Endothelial cell of umbilical vein (primary cell): ENCODE results near the gene GAGE1. TPM values are rescaled to one million over a fixed set of nuclear protein-coding genes. Genes with fewer than 3 reads are reported as not detected.

Source experiments
- BruUV-seq: library from RNA; stranded (reverse); fragments of 400-500 nt; replicated peaks from 2 replicates; lab custom pipeline; 2021; lab: Mats Ljungman, UMichigan
- CTCF ChIA-PET: fragments of 300-600, 350-600 bp; sonication (Branson Sonifier 250); formaldehyde crosslinking; loops from one replicate; lab custom pipeline; 2021; ENCODE audit warnings: antibody characterized with exemption, inconsistent platforms; lab: Charles Lee
- POLR2A ChIA-PET: fragments of 300-600, 350-600 bp; sonication (Branson Sonifier 250); formaldehyde crosslinking; loops from one replicate; lab custom pipeline; 2021; ENCODE audit warnings: antibody characterized with exemption, inconsistent platforms; lab: Charles Lee
- DNase-seq: peaks from one replicate; pipeline ENCODE4 v3.0.0-alpha.2; 2011; ENCODE audit warnings: low read depth, low spot score
- FAIRE-seq: peaks from 2 replicates; lab custom pipeline; 2011; peaks lifted over from hg19 to GRCh38; lab: Jason Lieb, UNC
- H2AFZ ChIP-seq: 2 replicates; pipeline ENCODE4 v1.6.0; 2012; ENCODE audit warnings: low read depth, low read length, control low read depth, inconsistent platforms
- H3K27ac ChIP-seq: 2 replicates; pipeline ENCODE4 v1.5.1; 2011; ENCODE audit warnings: low read depth, mild to moderate bottlenecking, control low read depth, low read length, moderate library complexity; ENCODE audit not compliant: insufficient read depth
- H3K27me3 ChIP-seq, 2 experiments: 2 replicates each; pipeline versions ENCODE4 v1.6.0 to v1.6.1; 2011; ENCODE audit warnings: low read length in 2 of 2, mixed read lengths in 1 of 2; ENCODE audit not compliant: control insufficient read depth in 2 of 2, insufficient read depth in 2 of 2
- H3K36me3 ChIP-seq, 2 experiments: 2 replicates in 1 of 2; 3 replicates in 1 of 2; pipeline ENCODE4 v1.5.1; 2011; ENCODE audit warnings: low read length in 2 of 2, mild to moderate bottlenecking in 1 of 2, moderate library complexity in 1 of 2; ENCODE audit not compliant: control insufficient read depth in 2 of 2, insufficient read depth in 2 of 2; ENCODE audit errors: extremely low read depth in 1 of 2
- H3K4me1 ChIP-seq: 3 replicates; pipeline ENCODE4 v1.5.1; 2011; ENCODE audit warnings: mild to moderate bottlenecking, low read length; ENCODE audit not compliant: control insufficient read depth, insufficient read depth; ENCODE audit errors: extremely low read depth
- H3K4me2 ChIP-seq: 2 replicates; pipeline ENCODE4 v1.6.1; 2011; ENCODE audit warnings: low read length, control low read depth, mixed read lengths; ENCODE audit not compliant: insufficient read depth
- H3K4me3 ChIP-seq, 3 experiments: fragments of 200-600 bp in 1 of 3; sonication (generic), shearing (Covaris generic) in 1 of 3; replicated peaks in 1 of 3; 2 replicates each; pipeline ENCODE4 v1.5.1; 2011 to 2016; ENCODE audit warnings: control low read depth in 3 of 3, low read length in 3 of 3, mild to moderate bottlenecking in 2 of 3, inconsistent platforms in 1 of 3, low read depth in 1 of 3, moderate library complexity in 1 of 3; ENCODE audit not compliant: insufficient read depth in 1 of 3
- H3K79me2 ChIP-seq: 2 replicates; pipeline ENCODE4 v1.6.0; 2012; ENCODE audit warnings: low read length, inconsistent platforms; ENCODE audit not compliant: control insufficient read depth, insufficient read depth
- H3K9ac ChIP-seq: replicated peaks from 2 replicates; pipeline ENCODE3; 2011; ENCODE audit warnings: low read length, control low read depth; ENCODE audit not compliant: insufficient read depth; ENCODE audit errors: extremely low read depth
- H3K9me1 ChIP-seq: replicated peaks from 3 replicates; pipeline ENCODE4 v1.6.0; 2011; ENCODE audit warnings: mild to moderate bottlenecking, low read length; ENCODE audit not compliant: control insufficient read depth, insufficient read depth; ENCODE audit errors: extremely low read depth
- H3K9me3 ChIP-seq: replicated peaks from 2 replicates; pipeline ENCODE4 v1.5.1; 2012; ENCODE audit warnings: low read length, inconsistent platforms; ENCODE audit not compliant: control insufficient read depth, insufficient read depth
- H4K20me1 ChIP-seq: replicated peaks from 2 replicates; pipeline ENCODE3; 2011; ENCODE audit warnings: mild to moderate bottlenecking, low read length; ENCODE audit not compliant: control insufficient read depth, insufficient read depth; ENCODE audit errors: extremely low read depth
- CTCF ChIP-seq, 2 donors: IDR thresholded peaks; 1 replicate in 1 of 2; 2 replicates in 1 of 2; pipeline ENCODE4 v1.5.1; 2011; ENCODE audit warnings: low read length in 2 of 2, mild to moderate bottlenecking in 2 of 2, moderate library complexity in 2 of 2, control low read depth in 1 of 2, inconsistent platforms in 1 of 2, low read depth in 1 of 2; ENCODE audit not compliant: insufficient read depth in 1 of 2; ENCODE audit errors: extremely low read depth in 1 of 2
- EZH2 ChIP-seq: IDR thresholded peaks from 2 replicates; pipeline ENCODE4 v1.6.1; 2012; ENCODE audit warnings: borderline replicate concordance, low read depth, mild to moderate bottlenecking, moderate library complexity, low read length, inconsistent platforms; ENCODE audit not compliant: severe bottlenecking
- FOS ChIP-seq: IDR thresholded peaks from 2 replicates; pipeline ENCODE4 v1.6.1; 2011; ENCODE audit warnings: mild to moderate bottlenecking, low read length, moderate library complexity, borderline replicate concordance; ENCODE audit not compliant: insufficient read depth
- GATA2 ChIP-seq: IDR thresholded peaks from 2 replicates; pipeline ENCODE4 v1.7.0; 2011; ENCODE audit warnings: low read depth, mild to moderate bottlenecking, moderate library complexity, mixed read lengths, low read length; ENCODE audit not compliant: insufficient read length, insufficient read depth
- JUN ChIP-seq: IDR thresholded peaks from 2 replicates; pipeline ENCODE4 v1.6.1; 2011; ENCODE audit warnings: borderline replicate concordance, low read depth; ENCODE audit not compliant: insufficient read length, insufficient read depth
- MYC ChIP-seq: IDR thresholded peaks from one replicate; pipeline ENCODE4 v1.6.1; 2011; ENCODE audit warnings: mild to moderate bottlenecking, low read depth, low read length
- POLR2A ChIP-seq: IDR thresholded peaks from 2 replicates; pipeline ENCODE4 v1.6.1; 2012; ENCODE audit warnings: low read depth, mild to moderate bottlenecking, control low read depth, low read length
- POLR2AphosphoS5 ChIP-seq: IDR thresholded peaks from 2 replicates; pipeline ENCODE4 v1.6.1; 2012; ENCODE audit warnings: low read depth, mild to moderate bottlenecking, control low read depth, low read length, moderate library complexity; ENCODE audit not compliant: insufficient read depth
- dilution Hi-C: fragments of 300-500 bp; cut with MboI; formaldehyde crosslinking; loops from one replicate; pipeline ENCODE4 v1.15.0; 2019; ENCODE audit warnings: low sequenced_read_pairs; ENCODE audit not compliant: extremely low pct_ligation_motif_present
- intact Hi-C: fragments of 100-400 bp; cut with micrococcal nuclease; formaldehyde crosslinking; loops from one replicate; pipeline ENCODE4 v1.10.0; 2022
- polyA plus RNA-seq, 4 experiments: library from polyadenylated mRNA; depleted of rRNA in 3 of 4; stranded (reverse) in 3 of 4; unstranded in 1 of 4; fragments of >200 nt; gene quantifications; 2 replicates each; pipeline versions ENCODE4 v1.2.1 to v1.2.3, GENCODE V29; 2011 to 2012; ENCODE audit warnings: missing spikeins in 1 of 4
- total RNA-seq: library from RNA; stranded (reverse); gene quantifications from 2 replicates; pipeline ENCODE4 v1.2.3, GENCODE V29; 2021
- TF ChIP-seq, protein P1 (sequence below): IDR thresholded peaks from 2 replicates; pipeline ENCODE4 v1.6.1; 2011; ENCODE audit not compliant: insufficient read depth, insufficient read length

The GAGE1 gene
- total and polyA plus RNA-seq, 2 donors (not counting 3 experiments of a cell fraction or from before 2014, with no cell fraction given): not detected

GRCh38 chrX:49618574-49618973 lies 19.8 kb downstream of the GAGE1 start:
- Histone ChIP-seq H3K27ac (no peak overlapping the region), H3K27me3 (no peaks in the 10 kb centered on the region), H3K4me3 (no peak overlapping the region), H3K9me1 (no peaks in the 10 kb centered on the region), H4K20me1 (no peaks in the 10 kb centered on the region), H3K36me3 (no peaks in the 10 kb centered on the region), H3K79me2 (no peaks in the 10 kb centered on the region), H3K4me2 (no peak overlapping the region), H3K9me3 (no peaks in the 10 kb centered on the region), H2AFZ (no peak overlapping the region), H3K4me1 (no peaks in the 10 kb centered on the region), H3K9ac (no peak overlapping the region)
- FAIRE-seq (no peak), DNase-seq (no peak)
- BruUV-seq: no TSS peak
- TF ChIP-seq MYC (no peak), JUN (no peak), POLR2AphosphoS5 (no peak), GATA2 (no peak), POLR2A (no peak), EZH2 (no peak), FOS (no peak)
- ChIA-PET CTCF (no interaction called here), POLR2A (no interaction called here)
- dilution Hi-C loops (no loop called here), intact Hi-C loops (no loop called here)

DNA sequence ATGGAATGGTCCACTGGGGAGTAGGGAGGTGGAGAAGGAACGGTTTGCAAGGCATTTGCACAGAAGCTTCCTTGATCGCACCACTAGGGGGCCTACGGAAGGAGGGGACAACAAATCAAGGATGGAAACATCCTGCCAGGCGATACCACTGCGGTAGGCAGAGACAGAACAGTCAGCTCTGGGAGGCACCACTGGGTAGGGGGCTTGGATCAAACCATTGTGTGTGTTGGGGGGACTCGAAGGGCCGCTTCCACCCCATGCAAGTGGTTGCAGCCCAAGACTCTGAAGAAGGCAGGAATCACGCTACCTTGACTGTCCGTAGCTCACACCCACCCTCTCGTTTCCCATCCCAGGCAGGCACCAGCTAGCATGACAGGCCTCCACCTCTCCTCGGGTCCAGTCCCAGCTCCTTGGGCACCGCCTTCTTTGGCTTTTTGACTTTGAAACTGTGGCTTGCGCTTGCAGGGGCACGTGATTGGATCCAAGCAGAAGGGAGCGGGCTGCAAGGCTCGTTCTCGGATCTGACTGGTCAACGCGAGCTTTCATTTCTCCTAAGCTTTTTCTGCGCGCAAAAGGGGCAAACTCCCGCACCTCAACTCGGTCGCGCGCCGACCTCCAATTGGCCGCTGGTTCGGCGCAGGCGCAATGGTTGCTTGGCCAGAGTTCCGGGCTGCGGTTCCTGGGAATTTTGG lies 28.4 kb downstream of the GAGE1 start:
- Histone ChIP-seq H3K27me3 (no peaks in the 10 kb centered on the region), H3K4me1 (no peaks in the 10 kb centered on the region), H3K4me3 (no peak overlapping the region), H3K9me1 (no peaks in the 10 kb centered on the region), H3K4me2 (no peak overlapping the region), H4K20me1 (no peaks in the 10 kb centered on the region), H2AFZ (no peak overlapping the region), H3K9me3 (no peaks in the 10 kb centered on the region), H3K36me3 (no peaks in the 10 kb centered on the region), H3K9ac (no peak overlapping the region), H3K27ac (no peak overlapping the region), H3K79me2 (no peaks in the 10 kb centered on the region)
- intact Hi-C loops: no loop called here
- no peak for TF ChIP-seq POLR2AphosphoS5
- TF ChIP-seq, protein P1, sequence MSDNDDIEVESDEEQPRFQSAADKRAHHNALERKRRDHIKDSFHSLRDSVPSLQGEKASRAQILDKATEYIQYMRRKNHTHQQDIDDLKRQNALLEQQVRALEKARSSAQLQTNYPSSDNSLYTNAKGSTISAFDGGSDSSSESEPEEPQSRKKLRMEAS: no peak
- TF ChIP-seq GATA2: no peak
- TF ChIP-seq CTCF (IDR thresholded peaks at IDR 0.05; ENCODE audit: extremely low read depth in 1 of 2, insufficient read depth in 1 of 2, low read depth in 1 of 2, low read length in 2 of 2): no peak
- no peak for TF ChIP-seq EZH2
- TF ChIP-seq JUN: no peak
- TF ChIP-seq POLR2A: no peak
- TF ChIP-seq FOS: no peak
- no peak for TF ChIP-seq MYC
- no TSS peak for BruUV-seq
- ChIA-PET CTCF (no interaction called here), POLR2A (no interaction called here)
- FAIRE-seq (no peak), DNase-seq (no peak)
- dilution Hi-C loops: no loop called here
